SH-SY5Y (cell line): ENCODE measurements around the gene UQCC2.

Experiments used
- GATA2 ChIP-seq: IDR thresholded peaks from 2 replicates; pipeline ENCODE4 v1.6.1; 2011; ENCODE audit warnings: mild to moderate bottlenecking, low read depth, low read length
- GATA3 ChIP-seq: IDR thresholded peaks from 2 replicates; pipeline ENCODE4 v1.6.1; 2011; ENCODE audit warnings: low read depth, mild to moderate bottlenecking, low read length, moderate library complexity

DNA sequence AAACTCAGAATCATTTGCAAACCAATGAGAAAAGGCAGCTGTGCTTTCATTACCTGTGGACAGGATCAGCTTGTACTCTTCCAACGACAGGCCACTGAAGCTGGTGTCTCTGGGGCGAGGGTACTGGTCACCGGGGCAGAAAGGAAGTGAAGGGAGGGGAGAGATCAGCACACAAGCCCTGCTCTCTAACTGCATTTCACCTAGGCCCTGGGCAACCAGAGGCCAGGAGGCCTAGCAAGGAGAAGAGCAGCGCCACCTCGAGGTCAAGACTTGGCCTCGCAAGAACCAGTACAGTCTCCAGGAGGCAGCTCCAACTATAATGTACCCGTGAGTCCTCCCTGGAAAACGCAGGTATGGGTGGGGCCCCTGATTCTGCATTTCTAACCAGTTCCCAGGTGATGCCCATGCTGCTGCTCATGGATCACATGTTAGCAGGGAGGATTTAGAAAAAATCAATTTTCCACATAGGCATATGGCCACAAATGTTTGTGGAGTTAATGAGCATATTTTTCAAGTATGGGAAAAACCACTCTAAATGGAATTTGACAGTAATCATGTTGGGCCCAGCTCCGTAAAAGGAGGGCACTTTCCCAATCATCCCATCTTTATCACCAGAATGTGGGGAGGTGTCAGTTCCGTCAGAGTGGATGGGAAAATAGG, 11.0 kb downstream of the UQCC2 start:
- TF ChIP-seq GATA2, result no peak
- no peak for TF ChIP-seq GATA3
